ENCODE results near the gene PSMD1.
"Not testable (repeated sequence)": the region's sequence is repeated elsewhere in the genome, so short reads cannot be mapped to it uniquely, and the experiment has no call there.

PSMD1 gene

DNA sequence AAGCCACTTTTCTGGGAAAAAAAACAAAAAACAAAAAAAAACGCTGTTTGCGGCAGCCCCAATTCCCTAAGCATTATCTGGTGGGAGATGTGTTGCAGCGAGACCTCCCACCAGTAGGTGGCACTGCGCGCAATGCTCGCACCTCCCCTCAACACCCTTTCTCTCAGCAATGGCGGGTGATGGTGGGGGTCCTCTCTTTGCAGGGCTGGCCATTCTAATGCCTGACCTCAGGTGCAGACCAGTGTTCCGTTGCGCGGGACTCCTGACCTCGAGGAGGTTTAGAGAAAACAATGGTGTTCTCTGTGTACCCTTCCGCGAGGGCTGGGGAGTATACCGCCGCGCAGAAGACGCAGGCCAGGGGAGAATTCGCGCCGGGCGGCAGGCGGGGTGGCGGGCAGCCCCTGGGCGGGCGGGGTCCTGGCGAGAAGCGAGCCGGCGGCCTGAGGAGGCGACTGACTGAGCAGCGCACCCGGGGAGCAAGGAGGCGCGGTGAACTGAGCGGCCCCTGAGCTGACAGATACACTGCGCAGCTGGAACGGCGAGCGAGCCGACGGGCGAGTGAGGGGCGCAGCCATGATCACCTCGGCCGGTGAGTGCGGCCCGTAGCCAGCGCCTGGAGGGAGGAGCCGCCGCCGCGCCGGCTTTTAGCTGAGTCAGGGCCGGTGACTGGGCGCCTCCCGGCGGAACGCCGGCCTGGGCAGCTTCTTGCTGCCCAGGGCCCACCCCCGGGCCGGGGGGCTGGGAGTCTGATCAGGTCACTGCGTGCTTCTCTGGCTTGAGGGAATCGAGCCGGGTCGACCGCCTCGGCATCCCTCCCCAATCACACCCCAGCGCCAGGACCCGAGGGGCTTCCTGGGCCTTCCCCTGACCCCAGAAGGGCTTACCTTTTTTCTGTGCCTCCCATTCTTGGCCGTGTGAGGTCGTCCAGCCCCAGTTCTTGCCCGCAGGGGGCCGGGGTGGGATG lies at the start of gene PSMD1:
Gene PSMD1 (plus strand): TSS at position 415 of the 964 bp plus-strand sequence. CDS start 159 bp downstream, at position 574.
- H3K4me3 ChIP-seq (ENCODE audit: low read length), result peak within 1 kb of the TSS; percentile 99
- TF ChIP-seq ZNF274 (IDR thresholded peaks at IDR 0.05; ENCODE audit: low read depth, low read length), result no peak

DNA sequence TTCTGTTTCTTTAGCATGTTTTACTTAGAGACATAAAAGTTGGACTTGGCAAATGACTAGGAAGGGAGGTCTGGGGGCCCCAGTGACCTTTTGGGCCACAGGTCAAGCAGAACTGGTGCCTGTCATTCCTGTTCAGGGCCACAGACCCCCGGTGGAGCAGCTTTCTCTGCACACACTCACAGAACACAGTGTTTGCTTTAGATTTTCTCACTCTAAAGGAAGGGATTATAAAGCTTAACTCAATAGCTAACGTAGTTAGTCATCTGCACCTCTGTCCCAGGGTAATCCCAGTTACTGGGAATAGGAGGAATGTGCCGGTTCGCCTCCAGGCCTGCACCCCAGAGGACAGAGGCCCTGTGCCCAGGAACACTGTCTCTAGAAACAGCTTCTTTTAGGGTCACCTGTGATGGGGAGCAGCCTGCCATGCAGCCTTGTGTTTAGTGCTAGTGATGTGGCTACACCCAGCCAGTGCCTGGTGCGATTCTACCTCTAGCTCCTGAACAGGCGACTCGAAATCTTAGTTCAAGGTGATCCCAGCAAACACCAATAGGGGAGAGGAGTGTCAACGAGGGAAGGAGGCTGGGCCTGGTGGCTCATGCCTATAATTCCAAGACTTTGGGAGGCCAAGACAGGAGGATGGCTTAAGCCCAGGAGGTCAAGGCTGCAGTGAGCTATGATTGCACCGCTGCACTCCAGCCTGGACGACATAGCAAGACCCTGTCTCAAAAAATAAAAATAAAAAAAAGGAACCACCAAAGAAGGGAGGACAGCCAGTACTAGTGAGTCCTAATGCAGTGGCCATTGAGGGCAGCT lies 49.2 kb upstream of the PSMD1 start:
- no peak overlapping the region for H3K4me3 ChIP-seq (ENCODE audit: low read length)
- no peak for TF ChIP-seq ZNF274 (IDR thresholded peaks at IDR 0.05; ENCODE audit: low read depth, low read length)

DNA sequence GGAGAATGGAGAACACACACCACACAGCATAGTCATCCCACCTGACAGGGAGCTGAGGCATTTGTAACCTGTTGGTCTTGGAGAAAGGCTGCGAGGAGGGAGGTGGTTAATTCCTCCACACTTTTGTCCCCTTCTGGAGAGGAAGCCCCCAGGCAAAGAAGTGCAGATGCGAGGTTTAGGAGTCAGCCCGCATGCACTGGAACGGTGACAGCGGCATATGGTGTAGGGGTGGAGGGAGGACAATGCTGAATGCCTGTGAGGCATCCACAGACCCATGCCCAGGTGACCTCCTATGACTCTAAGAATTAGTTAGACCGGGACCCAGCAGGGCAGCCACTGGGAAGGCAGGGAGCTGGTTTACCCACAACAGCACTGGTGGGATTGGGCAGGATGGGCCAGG lies 48.5 kb upstream of the PSMD1 start:
- TF ChIP-seq ZNF274 (IDR thresholded peaks at IDR 0.05; ENCODE audit: low read depth, low read length), result no peak
- H3K4me3 ChIP-seq (ENCODE audit: low read length), result no peak overlapping the region

DNA sequence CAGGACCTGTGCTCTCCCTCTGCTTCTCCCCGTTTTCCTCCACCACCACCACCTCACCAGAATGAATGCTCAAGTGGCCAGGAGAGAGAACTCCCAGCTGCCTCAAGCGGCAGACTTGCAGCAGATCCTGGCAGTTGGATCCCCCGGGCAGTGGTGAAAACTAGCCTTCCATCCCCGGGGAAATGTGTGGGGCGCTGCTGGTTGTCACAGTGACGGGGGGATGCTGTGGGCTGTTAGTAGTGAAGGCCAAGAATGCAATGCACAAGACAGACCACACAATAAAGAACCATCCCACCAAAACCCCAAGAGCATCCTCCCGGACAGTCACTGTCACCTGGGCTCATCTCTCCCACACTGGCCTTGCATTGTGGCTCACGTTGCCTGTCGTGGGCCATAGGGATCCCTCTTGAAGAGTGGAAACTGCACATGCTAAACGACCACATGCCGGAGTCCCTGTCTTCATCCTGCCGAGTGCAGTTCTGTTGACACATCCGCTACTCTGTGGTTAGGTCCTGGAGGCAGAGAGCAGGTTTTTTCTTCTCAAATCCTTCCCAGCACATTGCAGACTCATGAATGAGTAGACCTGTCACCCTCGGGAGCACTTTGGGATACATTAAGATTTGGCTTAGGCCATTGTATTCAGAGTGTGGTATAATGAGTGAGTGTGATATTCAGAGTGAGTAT lies 47.3 kb upstream of the PSMD1 start:
- H3K4me3 ChIP-seq (ENCODE audit: low read length), result no peak overlapping the region
- no peak for TF ChIP-seq ZNF274 (IDR thresholded peaks at IDR 0.05; ENCODE audit: low read depth, low read length)

DNA sequence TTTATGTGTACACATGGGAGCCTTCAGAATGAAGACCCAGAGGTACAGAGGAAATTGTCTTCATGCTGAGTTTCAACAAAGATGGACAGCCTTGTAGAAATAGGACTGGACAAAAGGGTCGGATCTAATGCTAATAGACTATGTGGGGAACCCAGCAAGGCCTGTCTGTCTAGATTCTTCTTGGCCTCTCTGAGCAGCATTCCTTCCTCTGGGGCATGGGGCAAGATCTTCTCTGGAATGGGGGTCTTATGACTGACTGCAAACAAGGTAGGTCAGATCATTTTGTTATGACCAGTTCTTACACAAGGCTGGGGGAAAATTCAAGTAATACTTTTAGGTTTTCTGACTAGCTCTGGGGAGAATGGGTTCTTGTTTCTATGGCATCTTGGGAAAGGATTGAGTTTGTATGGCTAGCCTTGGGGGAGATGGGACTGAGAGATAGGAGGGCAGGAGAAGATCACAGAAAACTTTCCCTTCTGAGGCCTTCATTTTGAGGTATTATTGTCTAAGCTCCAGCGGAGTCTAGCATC lies 46.4 kb upstream of the PSMD1 start:
- no peak overlapping the region for H3K4me3 ChIP-seq (ENCODE audit: low read length)
- TF ChIP-seq ZNF274 (IDR thresholded peaks at IDR 0.05; ENCODE audit: low read depth, low read length), result no peak

DNA sequence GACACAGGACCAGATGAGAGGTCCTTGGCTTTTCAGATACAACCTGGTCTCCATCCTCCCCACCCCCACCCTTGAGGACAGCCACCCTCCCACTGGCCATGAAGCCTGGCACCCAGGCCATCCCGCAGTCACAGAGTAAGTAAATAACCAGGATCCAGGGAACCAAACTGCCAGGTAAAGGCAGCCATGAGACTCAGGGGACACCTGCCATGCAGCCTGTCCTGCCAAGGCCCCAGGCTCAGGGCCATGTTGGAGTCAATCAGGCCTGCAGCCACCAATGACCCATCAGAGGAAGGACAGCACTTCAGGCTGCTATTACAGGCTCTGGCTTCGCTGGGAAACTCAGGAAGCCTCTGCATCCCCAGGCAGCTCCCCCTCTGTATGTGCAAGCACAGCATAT lies 45.1 kb upstream of the PSMD1 start:
- no peak for TF ChIP-seq ZNF274 (IDR thresholded peaks at IDR 0.05; ENCODE audit: low read depth, low read length)
- no peak overlapping the region for H3K4me3 ChIP-seq (ENCODE audit: low read length)

DNA sequence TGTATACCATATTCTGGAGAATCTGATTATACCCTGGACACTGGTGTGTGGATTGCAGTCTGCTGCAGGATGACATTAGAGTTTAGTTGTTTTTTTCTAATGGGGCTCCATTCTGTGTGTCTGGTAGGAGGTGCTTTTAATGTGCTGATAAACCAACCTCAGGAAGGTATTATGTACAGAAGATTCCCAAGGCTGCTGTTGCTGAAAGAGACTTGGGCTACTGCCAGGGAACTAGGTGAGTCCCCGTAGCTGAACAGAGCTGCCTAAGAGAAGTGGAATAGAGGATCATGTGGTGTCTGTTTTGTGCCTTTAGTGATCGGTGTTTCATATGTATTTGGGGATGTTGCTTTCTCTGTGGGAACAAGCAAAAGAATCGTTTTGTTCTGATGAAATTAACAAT lies 44.2 kb upstream of the PSMD1 start:
- no peak for TF ChIP-seq ZNF274 (IDR thresholded peaks at IDR 0.05; ENCODE audit: low read depth, low read length)
- H3K4me3 ChIP-seq (ENCODE audit: low read length), result no peak overlapping the region

DNA sequence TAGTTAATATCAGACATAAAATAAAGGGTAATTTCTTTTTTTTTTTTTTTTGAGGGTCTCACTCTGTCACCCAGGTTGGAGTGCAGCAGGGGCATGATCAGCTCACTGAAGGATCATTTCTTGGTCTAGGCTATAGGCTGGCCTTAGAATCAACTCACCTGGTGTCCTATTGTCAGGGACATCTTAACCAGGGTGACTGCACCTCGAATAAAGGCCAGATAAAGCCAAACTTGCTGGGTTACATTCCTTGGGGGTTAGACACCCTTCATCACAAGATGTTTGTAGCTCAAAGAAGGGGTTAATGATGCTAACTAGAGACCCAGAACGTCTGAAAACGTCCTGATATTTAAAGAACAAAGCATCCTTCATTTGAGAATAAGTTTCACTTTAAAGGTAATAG lies 42.8 kb upstream of the PSMD1 start:
- TF ChIP-seq ZNF274 (IDR thresholded peaks at IDR 0.05; ENCODE audit: low read depth, low read length), result no peak
- H3K4me3 ChIP-seq (ENCODE audit: low read length), result no peak overlapping the region

DNA sequence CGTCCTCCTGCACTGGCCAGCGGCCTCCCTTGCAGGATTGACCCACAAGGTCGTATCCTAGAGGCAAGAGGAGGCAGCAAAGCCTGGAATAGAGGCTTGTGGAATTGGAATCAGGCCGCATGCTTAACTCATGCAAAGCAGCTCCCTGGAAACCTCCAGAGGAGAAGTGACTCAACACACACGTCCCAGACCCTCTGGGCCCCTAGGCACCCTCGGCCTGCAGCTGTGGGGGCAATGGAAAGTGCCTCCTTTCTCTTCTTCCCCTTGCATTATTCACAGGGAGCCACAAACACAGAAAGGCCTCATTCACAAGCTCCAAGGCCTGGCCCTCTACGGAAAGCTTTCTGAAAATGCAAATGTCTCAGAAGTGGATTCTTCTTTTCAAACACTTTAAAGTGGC lies 41.2 kb upstream of the PSMD1 start:
- TF ChIP-seq ZNF274 (IDR thresholded peaks at IDR 0.05; ENCODE audit: low read depth, low read length), result no peak
- no peak overlapping the region for H3K4me3 ChIP-seq (ENCODE audit: low read length)

DNA sequence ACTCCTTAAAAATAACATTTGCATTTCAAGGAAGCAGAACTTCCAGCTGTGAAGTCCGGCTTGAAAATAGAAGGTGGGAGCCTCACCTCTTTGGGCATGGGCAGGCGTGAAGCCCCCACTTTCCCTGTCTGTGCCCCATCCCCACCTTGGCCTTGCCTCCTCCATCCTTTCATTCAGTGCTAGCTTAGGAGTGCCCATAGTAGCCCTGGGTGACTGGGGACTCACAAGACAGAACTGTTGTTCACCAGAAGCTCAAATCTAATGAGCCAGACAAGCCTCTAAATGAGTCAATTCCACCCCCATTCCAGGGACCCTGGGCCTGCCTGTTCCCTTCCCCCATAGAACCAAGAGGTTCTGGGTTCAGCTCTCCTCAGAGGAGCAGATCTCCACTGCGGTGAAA lies 40.7 kb upstream of the PSMD1 start:
- H3K4me3 ChIP-seq (ENCODE audit: low read length), result no peak overlapping the region
- TF ChIP-seq ZNF274 (IDR thresholded peaks at IDR 0.05; ENCODE audit: low read depth, low read length), result no peak

DNA sequence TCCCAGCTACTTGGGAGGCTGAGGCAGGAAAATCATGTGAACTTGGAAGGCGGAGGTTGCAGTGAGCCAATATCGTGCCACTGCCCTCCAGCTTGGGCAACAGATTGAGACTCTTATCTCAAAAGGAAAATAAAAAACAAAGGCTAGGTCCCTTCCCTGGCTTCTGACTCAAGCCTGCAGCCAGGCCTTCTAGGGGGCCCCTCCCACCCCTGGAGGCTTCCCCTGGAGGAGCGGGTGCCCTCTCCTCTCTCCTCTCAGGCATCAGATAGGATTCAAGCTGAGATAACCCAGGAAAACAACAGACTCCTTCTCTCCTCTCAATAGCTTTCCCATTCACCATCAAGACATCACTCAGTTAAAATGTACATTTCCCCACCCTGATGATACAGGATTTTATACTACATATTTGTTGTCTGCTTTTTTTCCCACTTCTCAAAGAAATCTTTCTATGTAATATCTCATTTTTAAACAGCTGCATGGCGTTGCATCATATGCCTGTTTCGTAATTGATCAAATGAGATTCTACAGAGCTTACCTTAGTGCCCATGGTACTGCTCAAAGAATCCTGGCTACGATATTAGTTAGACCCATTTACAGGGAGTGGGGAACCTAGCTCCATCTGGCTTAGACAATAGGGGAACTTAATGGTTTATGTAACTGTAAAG lies 40.0 kb upstream of the PSMD1 start:
- H3K4me3 ChIP-seq (ENCODE audit: low read length), result no peak overlapping the region
- TF ChIP-seq ZNF274 (IDR thresholded peaks at IDR 0.05; ENCODE audit: low read depth, low read length), result no peak

DNA sequence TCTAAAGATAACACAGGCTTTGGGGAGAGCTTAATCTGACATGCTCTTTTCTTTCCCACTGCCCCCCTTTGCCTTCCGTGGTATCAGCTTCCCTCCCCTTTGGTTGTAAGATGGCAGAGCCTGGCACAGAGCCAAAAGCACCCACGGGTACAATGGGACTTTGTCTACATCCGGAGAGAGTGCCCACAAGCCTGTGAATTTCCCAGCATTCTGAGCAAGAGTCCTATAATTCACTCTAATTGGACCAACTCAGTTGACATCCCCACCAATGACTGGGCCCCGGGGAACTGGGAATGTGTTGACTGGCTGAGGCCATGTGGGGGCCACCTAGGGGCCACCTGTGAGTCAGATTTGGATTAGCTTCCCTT lies 39.5 kb upstream of the PSMD1 start:
- H3K4me3 ChIP-seq (ENCODE audit: low read length), result no peak overlapping the region
- no peak for TF ChIP-seq ZNF274 (IDR thresholded peaks at IDR 0.05; ENCODE audit: low read depth, low read length)

DNA sequence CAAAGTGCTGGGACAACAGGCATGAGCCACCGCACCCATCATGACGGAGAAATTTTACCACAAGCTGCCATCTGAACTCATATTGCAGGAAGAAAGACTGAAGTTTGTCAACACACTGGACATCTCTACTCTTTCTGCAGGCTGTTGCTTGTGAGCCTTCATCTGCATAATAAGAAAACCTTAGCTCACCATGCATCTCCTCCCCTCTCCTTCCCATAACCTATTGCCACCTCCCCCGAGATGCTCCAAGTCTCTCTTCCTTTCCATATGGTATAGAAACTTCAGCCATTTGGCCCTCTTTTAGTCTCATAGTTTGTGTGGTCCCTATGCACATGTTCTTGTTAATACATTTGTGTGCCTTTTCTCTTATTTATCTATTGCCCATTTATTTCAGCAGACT lies 38.5 kb upstream of the PSMD1 start:
- no peak for TF ChIP-seq ZNF274 (IDR thresholded peaks at IDR 0.05; ENCODE audit: low read depth, low read length)
- H3K4me3 ChIP-seq (ENCODE audit: low read length), result no peak overlapping the region

DNA sequence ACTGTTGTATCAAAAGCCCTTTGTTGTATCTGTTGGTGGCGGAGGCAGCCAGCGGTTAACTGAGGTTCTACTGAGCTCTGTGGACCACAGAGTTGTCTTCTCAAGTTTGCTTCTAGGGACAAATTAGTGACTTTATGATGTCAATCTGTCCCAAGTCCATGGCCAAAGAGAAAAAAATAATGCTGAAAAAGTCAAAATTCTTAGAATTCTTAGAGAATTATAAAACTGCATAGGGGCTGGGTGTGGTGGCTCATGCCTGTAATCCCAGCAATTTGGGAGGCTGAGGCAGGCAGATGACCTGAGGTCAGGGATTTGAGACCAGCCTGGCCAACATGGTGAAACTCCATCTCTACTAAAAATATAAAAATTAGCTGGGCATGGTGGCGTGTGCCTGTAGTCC lies 31.6 kb upstream of the PSMD1 start:
- not testable (repeated sequence) for H3K4me3 ChIP-seq (ENCODE audit: low read length)

Data from GM08714 (cell line).